ENCODE data around the gene SIAE. TPM values are rescaled to one million over a fixed set of nuclear protein-coding genes. Genes with fewer than 3 reads are reported as not detected.

Gene SIAE, protein sequence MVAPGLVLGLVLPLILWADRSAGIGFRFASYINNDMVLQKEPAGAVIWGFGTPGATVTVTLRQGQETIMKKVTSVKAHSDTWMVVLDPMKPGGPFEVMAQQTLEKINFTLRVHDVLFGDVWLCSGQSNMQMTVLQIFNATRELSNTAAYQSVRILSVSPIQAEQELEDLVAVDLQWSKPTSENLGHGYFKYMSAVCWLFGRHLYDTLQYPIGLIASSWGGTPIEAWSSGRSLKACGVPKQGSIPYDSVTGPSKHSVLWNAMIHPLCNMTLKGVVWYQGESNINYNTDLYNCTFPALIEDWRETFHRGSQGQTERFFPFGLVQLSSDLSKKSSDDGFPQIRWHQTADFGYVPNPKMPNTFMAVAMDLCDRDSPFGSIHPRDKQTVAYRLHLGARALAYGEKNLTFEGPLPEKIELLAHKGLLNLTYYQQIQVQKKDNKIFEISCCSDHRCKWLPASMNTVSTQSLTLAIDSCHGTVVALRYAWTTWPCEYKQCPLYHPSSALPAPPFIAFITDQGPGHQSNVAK
- 12.0 TPM for total RNA-seq

DNA sequence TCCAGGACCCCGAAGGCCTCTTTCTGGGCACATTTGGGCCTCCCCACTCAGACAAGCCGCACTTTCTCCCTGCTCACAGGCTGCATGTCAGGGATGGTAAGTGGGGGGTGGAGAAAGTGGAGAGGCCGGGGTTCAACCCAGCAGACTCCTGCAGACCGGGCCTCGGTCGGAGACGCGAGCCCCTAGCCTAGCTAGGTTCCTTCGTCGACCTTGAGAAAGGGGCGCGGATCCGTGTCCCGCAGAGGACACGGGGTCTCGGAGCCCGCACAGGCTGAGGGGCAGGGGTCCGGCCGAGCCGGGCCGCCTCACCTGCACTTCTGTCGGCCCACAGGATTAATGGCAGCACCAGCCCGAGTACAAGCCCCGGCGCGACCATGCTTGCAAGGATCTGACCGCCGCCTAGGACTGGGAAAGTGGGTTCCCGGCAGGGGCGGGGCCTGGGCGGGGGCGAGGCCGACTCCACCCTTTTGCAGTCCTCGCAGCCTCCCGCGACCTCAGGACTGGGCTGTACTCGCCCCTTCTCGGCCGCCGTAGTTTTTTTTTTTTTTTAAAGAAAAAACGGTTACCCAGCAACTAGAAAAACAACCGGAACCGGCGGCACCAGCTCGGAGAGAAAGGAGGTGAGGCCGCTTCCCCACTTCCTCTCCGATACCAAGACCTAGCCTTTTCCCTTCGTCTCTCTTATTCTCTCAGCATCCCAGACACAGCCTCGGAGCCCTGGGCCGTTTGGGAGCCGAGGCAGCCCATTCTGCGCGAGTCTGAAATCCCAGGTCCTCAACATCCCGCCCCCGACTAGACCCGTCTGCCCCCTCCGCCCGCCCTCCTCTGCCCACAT is at the start of gene SIAE, which contains the start of gene SPA17:
TSS of gene SIAE (minus strand) at position 407 of the 835 bp plus-strand sequence. CDS start at position 376, 31 bp downstream.
TSS of gene SPA17 (plus strand) at position 572 of the 835 bp plus-strand sequence. CDS start 1,361 bp downstream, outside the sequence.

DNA sequence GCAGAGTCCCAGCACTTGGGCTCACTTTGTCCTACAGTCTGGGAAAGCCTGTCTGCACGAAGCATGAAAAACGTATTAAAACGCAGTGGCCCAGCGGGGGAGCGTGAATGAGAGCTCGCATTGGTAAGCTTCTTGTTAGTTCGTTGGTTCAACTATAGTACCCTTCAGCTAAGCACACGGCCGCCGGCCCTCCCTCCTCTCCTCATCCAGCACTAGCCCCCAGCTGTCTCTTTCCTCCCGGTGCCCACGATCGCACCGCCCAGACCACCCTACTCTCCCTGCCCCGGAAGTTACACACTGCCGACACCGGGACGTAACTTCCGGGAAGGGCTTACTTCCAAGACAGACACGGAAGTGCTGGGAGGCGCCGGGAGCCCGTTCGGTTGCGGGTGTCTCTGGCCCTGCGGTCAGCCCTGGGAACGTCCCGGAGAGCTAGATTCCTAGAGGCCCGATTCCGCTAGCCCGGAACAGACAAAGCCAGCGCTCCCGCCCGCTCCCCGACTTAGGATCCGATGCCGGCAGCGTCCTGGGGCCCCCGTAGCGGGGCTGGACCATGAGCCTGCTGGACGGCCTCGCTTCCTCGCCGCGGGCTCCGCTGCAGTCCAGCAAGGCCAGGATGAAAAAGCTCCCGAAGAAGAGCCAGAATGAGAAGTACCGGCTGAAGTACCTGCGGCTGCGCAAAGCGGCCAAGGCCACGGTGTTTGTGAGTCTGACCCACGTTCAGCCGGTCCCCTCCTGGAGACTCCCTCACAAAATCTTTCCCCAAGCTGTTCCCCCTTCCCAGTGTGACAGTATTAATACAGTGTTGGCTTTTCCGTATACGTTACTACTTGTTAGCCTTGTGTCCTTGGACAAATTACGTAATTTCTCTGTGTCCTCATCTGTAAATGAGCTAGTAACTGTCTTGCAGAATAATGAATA is 50.7 kb downstream of the SIAE start, which contains the start of gene TBRG1:
TSS of gene TBRG1 (plus strand) at position 334 of the 921 bp plus-strand sequence. CDS start at position 554, 220 bp downstream.

DNA sequence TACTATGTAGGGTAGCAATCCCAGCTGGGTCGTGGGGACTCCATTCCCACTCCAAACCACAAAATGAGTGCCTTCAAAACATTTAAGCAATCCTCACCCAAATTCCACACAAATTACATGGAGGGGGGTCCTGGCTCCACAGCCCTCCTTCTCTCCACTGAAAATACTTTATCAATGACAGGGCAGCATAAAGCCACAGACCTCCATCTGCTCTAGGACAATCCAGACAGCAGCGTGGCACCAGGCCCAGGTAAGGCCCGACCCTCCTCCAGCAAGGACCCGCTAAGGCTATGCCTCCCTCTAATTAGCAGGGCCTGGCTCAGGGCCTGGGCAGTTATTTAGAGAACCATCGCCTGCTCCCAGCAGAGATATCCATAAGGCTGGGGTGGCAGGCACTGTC is 62.5 kb downstream of the SIAE start, which contains the start of gene PANX3:
TSS of gene PANX3 (plus strand) at position 365 of the 400 bp plus-strand sequence. CDS start 129 bp downstream, outside the sequence.

Small RNA genes lying within 50 kb of the gene (small RNA-seq; reads per million reads assigned to genes)
- gene RNA5SP352 (ENCODE audit: low replicate concordance): not detected

Other genes starting within 250 kb of the SIAE start
- gene OR8B4, start 248.9 kb downstream of the SIAE start, total RNA-seq: not detected
- not detected for gene OR8B8, start 228.0 kb downstream of the SIAE start, total RNA-seq
- gene OR8B12, start 130.1 kb downstream of the SIAE start, total RNA-seq: not detected
- not detected for gene OR8A1, start 103.7 kb downstream of the SIAE start, total RNA-seq
- gene PANX3, start 62.3 kb downstream of the SIAE start, total RNA-seq: not detected
- gene TBRG1, start 50.9 kb downstream of the SIAE start, total RNA-seq: 34.8 TPM
- gene SPA17, start 165 bp upstream of the SIAE start, total RNA-seq: 5.5 TPM
- 4.1 TPM for gene NRGN, start 66.2 kb upstream of the SIAE start, total RNA-seq
- gene VSIG2, start 78.5 kb upstream of the SIAE start, total RNA-seq: 4.1 TPM
- gene ESAM, start 88.6 kb upstream of the SIAE start, total RNA-seq: 50.8 TPM
- 23.7 TPM for gene MSANTD2, start 126.7 kb upstream of the SIAE start, total RNA-seq
- gene ROBO3, start 191.7 kb upstream of the SIAE start, total RNA-seq: 21.5 TPM
- gene ROBO4, start 224.1 kb upstream of the SIAE start, total RNA-seq: 25.2 TPM
- not detected for gene HEPN1, start 245.5 kb upstream of the SIAE start, total RNA-seq